NCI-H2107 (cell line): ENCODE results near the gene ENOSF1.
"Not testable (repeated sequence)": the region's sequence is repeated elsewhere in the genome, so short reads cannot be mapped to it uniquely, and the experiment has no call there.

Experiments used
- DNase-seq: peaks from one replicate; lab custom pipeline; 2025; lab: John Stamatoyannopoulos, UW

The ENOSF1 gene

DNA sequence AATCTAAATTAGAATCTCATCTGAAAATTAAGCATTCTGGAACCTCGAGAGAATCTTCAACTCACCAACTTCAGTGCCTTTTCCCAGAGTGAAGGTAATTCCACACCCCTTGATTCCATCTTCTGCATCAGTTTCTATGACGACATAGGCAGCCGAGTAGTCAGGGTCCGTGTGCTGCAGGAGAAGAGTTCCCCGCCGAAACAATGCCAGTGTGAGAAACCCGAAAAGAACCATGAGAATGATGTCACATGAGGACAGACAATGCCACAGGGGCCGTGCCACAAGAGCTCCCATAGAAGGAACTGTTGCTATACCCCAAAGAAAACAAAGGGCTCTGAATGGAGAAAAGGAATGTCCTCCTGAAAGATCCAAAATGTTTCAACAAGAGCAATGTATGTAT is 6.0 kb downstream of the ENOSF1 start:
- DNase-seq: no peak

DNA sequence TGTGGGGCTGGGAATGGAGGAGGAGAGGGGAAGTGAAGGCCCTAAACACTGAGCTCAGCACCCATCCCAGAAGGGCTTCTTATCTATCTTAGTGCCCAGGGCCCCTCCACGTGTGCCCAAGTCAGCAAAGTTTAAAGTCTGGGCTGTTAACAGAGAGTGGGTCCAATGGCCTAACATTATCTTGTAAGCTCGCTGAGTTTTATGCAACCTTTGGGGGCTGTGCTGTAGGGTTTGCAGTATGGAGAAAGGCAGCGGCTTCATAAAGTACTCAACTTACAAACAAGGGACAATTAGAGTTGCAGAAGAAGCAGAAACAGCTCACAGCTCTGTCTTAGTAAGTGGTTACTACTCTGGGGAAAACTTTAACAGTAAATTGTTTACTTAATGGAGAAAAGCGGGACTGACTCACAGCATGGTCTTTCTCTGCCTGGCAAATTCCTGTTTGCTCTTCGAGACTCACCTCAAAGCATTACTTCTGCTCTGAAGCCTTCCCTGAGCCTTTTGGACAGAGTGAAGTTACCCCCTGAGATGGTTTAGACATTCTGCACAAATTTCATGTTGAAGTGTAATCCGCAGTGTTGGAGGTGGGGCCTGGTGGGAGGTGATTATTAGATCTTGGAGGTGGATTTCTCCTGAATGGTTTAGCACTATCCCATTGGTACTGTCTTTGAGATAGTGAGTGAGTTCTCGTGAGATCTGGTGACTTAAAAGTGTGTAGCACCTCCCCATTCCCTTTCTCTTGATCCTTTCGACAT is 9.0 kb downstream of the ENOSF1 start:
- no peak for DNase-seq

GRCh38 chr18:697800-698199 is 14.6 kb downstream of the ENOSF1 start:
- DNase-seq: no peak

DNA sequence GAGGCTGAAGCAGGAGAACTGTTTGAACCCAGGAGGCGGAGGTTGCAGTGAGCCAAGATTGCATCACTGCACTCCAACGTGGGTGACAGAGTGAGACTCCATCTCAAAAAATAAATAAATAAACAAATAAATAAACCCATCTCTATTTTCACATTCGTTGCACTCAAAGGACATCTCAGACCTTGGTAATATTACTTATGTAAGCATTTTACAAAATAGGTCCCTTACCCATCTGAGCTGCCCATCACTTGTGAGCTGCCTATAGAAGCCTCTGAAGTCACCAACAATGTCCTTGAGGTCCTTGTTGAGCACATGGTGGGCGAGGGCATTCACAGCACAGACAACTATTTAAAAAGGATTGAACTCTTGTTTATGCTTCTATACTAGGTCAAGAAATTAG is 15.4 kb downstream of the ENOSF1 start:
- DNase-seq: no peak

- DNase-seq: no peak
Measured at GRCh38 chr18:693466-694187, 18.8 kb downstream of the ENOSF1 start.

- DNase-seq: no peak
Measured at GRCh38 chr18:692824-693223, 19.6 kb downstream of the ENOSF1 start.

- no peak for DNase-seq
Measured at GRCh38 chr18:688323-688722, 24.1 kb downstream of the ENOSF1 start.

- DNase-seq: no peak
Measured at GRCh38 chr18:686339-687111, 25.9 kb downstream of the ENOSF1 start.

DNA sequence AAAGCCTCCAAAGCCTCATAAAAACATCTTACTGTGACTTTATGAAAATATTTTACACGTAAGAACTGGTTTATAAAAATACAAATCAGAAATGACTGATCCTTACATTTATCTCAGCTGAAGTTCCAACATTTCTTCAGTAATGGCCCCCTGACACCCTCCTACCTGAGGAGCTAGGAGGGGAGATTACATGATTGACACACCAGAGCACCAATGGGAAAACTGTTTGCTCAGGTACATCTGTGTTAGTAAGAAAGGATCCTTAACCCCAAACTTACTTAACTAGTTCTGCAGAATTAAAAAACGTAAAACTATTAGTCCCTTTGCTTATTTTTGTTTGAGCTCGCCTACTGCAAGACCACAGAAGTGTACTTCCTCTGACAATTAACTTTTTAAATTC is 27.0 kb downstream of the ENOSF1 start:
- DNase-seq: no peak

DNA sequence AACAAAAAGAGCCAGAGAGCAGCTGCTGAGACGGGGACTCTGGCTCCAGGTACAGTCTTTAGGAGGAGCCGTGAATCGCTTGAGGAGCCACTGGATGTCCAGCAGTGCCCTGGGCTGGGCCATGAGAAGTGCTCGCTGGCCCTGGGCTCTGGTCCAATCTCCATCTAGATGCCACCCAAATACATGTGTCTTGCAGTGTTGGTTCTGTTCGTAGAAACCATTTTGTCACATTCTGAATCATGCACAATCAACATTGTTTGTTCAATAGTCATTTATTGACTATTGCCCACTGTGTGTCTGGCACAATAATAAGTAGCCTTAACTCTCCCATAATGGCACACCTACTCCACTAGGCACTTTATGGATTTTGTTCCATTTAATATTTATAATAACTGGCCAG is 28.9 kb downstream of the ENOSF1 start:
- DNase-seq: no peak

DNA sequence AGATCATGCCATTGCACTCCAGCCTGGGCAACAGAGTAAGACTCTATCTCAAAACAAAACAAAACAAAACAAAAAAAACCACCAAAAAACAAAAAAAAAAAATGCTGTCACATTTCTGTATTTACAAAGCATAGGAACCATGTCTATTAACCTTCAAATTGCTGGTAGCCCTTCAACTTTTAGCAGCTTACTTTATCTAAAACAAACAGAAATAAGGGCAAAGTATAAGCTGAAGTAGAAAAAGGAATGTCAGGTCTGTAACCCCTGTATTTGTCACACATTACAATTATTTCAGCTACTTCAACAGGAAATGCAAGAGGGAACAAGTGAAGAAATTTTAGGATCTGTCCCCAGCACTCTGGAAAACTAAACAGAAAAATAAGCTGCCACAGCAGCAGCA is 29.6 kb downstream of the ENOSF1 start:
- no peak for DNase-seq

DNA sequence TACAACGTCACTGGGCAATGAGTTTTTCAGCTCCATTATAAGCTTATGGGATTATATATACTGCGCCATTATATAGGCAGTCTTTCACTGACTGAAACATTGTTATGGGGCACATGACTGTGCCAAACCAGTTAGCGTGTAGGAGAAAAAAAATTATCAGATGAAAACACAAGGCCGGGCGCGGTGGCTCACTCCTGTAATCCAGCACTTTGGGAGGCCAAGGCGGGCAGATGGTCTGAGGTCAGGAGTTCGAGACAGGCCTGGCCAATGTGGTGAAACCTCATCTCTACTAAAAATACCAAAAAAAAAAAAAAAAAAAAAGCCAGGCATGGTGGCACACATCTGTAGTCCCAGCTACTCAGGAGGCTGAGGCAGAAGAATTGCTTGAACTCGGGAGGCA is 30.0 kb downstream of the ENOSF1 start:
- not testable (repeated sequence) for DNase-seq

DNA sequence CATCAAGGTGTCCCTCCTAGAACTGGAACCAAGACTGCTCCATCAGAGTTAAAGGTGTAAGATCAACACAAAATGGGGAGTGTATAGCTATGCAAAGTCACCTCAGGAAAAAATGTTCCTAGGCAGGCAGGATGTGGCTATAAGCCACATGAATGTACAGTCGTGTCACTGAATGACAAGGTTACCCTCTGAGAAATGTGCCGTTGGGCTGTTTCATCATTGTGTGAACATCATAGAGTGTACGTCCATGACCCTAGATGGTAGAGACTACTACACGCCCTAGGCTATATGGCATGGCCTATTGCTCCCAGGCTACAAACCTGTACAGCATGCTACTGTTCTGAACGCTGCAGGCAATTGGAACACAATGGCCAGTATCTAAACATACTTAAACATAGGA is 30.4 kb downstream of the ENOSF1 start:
- DNase-seq: no peak

GRCh38 chr18:680392-680791 is 32.0 kb downstream of the ENOSF1 start:
- DNase-seq: no peak

DNA sequence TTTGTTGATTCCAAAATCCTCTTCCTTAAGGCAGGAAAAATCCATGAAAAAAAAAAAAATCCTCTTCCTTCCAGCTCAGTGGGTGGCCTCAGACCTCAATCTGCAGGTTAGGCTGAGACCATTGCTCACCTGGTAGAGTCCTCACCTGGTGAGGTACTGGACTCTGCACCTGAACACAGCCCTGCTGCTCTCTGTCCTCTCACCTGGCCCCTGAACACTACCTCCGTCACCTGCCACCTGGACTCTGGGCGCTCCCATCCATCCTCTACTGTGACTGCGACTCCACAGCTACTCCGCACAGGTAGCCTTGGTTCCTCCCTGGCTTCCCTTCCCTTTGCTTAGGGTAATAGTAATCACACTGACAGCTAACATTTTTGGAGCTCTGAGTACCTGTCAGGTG is 32.9 kb downstream of the ENOSF1 start:
- DNase-seq: no peak

DNA sequence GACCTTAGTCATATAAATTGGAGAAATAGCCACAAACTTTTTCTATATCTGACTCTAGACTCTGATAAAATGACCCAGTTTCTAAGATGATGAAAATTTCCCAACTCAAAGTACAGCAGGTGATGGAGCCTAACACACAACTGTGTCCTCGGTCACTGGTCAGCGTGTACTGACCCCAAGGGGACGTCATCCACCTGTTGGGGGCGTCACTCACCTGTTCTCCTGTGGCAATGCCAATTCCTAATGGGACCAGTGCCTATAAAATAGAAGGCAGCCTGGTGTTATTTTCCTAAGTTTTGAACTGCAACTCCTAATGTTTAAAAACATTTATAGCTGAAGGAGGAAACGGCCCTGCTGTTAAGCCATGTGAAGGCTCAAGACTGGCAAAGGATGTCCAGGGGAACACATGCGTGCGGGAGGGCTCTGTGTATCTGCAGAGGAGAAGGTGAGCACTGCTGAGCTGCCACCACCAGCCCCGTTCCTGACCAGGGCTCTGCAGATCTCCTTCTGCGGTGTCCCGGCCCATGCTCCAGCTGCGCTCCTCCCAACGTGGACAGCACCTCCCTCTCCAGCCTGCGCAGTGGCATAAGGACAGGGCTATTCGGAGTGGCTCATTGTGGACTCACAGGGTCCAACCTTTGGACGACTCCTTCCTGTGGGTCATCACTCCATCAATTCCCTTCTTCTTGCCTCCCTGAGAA is 33.8 kb downstream of the ENOSF1 start:
- no peak for DNase-seq

- DNase-seq: no peak
Measured at GRCh38 chr18:677951-678381, 34.5 kb downstream of the ENOSF1 start.

DNA sequence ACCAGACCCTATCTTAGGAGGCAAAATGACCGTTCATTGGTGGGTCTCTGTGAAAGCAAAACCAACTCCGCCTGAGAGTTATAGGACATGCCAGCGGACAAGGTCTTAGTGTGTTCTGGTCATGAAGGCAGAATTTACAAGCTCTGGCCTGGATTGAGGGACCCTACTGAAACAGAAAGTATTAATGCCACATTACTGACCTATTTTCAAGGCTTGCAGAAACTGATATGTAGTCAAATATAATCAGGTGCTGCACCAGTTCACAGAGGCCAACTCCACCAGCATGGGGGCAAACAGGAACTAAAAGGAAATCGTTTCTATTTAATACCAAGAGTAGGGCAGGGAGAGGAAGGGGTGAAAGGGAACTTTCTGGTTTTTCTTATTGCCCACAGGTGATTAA is 35.3 kb downstream of the ENOSF1 start:
- DNase-seq: no peak

DNA sequence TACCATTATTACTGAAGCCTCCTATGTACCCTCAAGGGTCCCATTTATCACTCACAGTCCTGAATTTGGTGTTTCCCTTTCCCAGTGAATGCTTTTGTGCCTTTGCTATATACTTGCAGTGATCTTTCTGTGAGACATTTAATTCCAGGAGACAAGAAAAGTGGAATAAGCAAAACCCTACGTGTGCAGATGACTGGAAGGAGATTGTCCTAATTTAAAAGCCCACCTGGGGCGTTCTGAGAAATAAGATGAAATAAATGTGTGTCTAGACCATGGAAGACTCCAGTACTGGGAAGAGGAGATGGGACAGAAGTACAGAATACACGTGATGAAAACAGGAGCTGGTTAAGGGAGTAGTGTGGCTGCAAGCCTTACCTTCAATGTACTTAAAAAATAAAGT is 35.7 kb downstream of the ENOSF1 start:
- DNase-seq: no peak

DNA sequence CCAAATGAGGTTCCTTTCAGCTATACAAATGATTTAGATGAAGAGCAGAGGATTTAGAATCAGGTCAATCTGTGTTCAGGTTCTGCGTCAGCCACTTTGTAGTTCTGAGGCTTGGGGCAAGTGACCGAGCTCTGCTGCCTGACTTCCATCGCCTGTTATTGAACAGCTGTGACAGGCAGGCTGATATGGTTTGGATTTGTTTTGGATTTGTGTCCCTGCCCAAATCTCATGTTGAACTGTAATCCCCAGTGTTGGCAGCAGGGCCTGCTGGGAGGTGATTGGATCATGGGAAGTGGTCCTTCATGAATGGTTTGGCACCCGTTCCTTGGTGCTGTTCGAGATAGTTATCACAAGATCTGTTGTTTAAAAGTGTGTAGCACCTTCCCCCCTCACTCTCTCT is 36.4 kb downstream of the ENOSF1 start:
- DNase-seq: no peak

DNA sequence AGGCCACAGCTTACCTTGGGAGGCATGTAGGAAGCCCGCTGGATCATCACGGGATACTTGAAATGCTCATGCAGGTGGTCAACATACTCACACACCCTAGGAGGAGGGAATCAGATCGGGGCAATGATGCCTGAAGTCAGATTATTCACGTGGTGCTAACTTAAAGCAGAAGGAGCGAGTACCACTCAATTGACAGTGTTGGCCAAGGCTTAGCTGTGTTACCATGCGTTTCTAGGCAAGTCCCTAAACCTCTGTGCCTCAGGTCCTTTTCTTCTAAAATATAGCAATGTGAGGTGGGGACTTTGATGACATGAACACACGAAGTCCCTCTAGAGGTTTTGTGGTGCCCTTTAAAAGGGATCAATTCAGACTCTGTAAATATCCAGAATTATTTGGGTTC is 37.1 kb downstream of the ENOSF1 start:
- DNase-seq: no peak

DNA sequence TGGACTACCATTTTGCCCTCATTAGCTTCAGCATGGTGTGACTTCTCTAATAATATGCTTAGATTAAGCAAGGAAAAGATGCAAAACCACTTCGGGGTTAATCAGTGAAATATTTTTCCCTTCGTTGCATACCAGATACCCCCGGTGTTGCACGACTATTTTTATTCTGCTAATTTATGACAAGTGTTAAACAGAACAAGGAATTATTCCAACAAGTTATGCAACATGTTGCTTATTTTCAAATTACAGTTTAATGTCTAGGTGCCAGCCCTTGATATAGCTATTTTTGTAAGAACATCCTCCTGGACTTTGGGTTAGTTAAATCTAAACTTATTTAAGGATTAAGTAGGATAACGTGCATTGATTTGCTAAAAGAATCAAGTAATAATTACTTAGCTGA is 38.7 kb downstream of the ENOSF1 start:
- no peak for DNase-seq
